GM19099 (cell line): ENCODE results near the gene PREX1.

Experiments used
- POLR2A ChIP-seq: IDR thresholded peaks from 3 replicates; pipeline ENCODE4 v1.6.1; 2011; ENCODE audit warnings: low read depth; ENCODE audit not compliant: insufficient read length; ENCODE audit errors: extremely low read depth

The PREX1 gene

DNA sequence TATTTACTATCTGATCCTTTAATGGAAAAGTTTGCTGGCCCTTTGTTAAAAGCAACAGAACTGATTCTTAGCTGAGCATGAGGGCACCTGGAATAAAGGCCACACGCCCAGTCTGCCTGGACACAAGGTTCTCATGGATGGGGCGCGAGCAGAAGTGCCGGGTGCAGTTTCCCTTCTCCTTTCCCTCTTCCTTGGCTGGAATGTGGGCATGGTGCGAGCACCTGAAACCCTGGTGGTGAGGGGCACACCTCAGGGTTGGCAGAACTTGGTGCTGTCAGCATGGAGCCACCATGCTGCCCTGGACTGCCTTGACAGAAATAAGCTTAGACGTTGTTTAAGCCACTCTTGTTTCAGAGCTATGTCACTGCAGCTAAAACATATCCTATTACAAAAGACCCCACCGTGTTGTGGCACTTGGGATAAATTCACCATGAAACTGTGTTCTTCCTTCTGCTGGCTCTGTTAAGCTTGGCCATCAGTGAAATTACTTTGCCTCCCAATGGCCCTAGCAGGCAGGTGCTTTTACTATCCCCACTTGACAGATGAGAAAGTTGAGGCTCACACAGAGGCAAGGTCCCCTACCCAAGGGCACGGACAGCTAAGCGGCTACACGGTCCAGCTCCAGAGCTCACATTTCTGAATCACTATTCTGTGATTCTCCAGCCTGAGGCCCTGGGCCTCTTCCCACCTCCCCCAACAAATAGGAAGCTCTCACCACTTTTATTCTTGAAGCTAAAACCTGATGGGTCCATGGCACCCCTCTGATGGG, 115.9 kb downstream of the PREX1 start:
- TF ChIP-seq POLR2A: no peak

DNA sequence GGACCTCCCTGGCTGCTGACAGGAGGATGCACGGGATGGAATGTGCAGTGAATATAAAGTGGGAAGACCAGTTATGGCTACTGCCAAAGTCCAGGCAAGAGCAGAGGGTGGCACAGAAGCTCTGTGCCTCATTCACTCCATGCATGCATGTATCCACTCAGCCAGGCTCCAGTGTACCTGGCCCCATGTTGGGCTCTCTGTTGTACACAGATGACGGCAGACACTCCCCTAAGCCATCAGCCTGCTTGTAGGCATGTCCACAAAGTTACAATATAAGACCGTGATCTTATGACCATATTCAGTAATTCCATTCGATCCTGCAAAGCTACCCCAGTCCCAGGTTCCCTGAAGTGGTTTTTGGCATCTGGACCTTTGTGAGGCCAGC, 116.8 kb downstream of the PREX1 start:
- no peak for TF ChIP-seq POLR2A

- TF ChIP-seq POLR2A: no peak
Observed at GRCh38 chr20:48710341-48711043, 117.3 kb downstream of the PREX1 start.

DNA sequence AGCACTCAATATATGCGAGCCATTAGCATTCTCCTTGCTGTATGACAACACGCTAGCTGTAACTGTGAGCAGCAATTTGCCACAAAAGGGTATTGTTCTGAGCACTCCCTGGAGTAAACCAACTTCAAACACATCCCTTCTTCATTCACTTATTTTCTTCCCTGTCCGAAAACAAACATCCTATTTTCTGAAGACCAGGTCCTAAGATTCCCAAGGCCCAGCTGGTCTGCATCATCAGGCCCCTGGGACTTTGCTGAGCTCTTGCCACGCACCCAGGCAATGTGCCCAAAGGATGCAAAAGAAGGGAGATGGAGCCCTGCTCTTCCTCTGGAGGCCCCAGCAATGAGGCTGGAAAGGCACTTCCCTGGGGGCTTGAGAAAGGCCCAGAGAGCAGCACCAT, 118.1 kb downstream of the PREX1 start:
- TF ChIP-seq POLR2A: no peak

DNA sequence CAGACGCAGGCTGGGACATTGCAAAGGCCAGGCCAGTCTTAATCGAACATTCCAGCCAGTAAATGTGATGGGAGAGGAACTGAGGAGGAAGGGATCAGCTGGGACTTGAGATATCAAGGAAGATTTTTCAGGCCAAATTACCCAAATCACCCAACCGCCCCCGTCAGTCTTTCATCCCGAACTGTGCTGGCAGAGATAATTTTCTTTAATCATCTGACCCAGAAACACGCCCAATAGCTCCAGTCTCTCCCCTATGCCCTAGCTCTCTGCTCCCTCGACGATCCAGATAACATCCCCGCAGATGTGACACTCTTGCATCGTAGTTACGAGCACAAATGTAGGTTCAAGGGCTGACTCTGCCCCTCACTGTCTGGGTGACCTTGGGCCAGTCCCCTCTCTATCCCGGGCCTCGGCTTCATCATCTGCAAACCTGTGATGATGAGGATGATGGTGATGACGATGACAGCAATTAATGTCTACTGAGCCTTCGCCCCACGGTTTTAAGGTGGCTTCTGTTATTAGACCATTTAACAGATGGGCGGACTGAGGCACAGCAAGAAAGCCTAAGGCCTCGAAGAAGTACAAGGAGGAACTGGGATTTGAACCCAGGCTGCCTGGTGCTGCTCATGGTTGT, 118.6 kb downstream of the PREX1 start:
- no peak for TF ChIP-seq POLR2A

- TF ChIP-seq POLR2A: no peak
Observed at GRCh38 chr20:48708630-48709029, 119.2 kb downstream of the PREX1 start.

DNA sequence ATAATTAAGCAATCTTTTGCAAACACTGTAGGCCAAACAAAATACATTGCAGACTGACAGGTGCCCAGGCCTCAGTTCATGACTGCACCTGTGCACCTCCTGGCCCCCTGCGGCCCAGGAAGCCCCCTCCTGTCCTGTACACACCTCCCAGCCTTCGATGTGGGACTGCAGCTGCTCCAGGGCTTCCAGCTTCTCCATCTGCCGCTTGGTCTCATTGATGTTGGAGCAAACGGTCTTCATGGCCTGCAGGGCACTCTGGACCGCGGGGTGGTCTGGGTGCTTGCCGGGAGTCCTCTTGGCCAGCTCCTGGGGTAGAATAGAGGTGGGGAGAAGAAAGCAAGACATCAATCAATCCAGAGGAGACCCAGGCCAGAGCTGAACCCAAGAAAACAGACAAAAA, 119.7 kb downstream of the PREX1 start:
- no peak for TF ChIP-seq POLR2A

- no peak for TF ChIP-seq POLR2A
Observed at GRCh38 chr20:48706710-48707365, 121.0 kb downstream of the PREX1 start.

DNA sequence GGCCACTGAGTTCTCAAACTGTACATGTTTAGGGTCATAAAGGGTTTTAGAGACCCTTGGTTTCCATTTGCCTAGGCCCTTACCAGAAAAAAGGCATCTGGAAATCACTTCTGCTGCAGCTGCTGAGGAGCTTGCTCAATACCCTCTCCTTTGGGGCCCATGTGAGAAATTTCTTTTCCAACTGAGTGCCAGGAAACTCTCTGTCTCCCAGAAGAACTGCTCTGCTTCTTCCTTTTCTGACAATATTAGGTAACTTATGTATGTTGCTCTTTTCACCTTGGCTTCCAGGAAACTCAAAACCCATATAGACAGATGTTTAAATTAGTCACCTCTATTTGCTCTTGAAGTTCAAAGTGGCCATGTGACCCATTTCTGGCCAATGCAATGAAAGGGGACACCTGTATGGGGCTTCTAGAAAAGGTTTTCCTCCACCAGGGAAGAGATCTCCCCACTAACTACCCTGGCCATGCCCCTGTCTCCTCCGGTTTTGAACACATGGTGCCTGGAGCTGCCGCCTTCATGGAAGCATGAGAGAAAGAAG, 121.6 kb downstream of the PREX1 start:
- no peak for TF ChIP-seq POLR2A

GRCh38 chr20:48705240-48706115, 122.3 kb downstream of the PREX1 start:
- TF ChIP-seq POLR2A: no peak

DNA sequence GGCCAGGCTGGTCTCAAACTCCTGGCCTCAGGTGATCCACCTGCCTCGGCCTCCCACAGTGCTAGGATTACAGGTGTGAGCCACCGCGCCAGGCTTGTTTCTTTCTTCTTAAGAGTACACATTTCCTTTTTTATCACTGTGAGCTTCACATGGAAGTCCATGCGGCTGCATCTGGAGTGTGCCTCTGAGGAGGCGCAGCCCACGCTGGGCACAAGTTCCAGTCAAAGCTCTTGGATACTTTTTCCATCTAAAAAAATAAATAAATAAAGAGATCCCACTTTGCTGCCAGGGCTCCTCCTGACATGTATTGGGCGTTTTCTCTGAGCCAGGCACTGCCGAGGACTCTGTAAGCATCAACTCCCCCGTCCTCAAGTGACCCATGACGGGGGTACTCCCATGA, 123.0 kb downstream of the PREX1 start:
- TF ChIP-seq POLR2A: no peak

GRCh38 chr20:48703511-48704219, 124.1 kb downstream of the PREX1 start:
- TF ChIP-seq POLR2A: no peak

DNA sequence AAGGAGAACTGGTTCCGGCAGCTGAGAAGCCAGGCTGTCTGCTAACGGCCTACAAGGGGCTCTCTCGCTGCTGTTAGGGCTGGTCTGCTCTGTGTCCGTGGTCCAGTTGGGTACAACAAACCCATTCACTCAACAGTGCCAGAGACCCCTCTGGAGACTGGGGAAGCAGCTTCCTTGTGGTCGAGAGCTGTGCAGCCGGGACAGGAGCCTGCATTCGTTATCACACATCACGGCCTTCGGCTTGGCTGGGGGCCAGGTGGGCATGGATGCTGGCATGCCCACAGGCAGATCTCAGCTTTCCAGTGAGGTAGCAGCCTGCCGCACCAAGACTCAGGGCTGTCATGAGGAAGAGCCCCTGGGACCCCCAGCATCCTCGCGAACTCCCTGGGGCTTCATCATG, 124.7 kb downstream of the PREX1 start:
- no peak for TF ChIP-seq POLR2A
